GM20000 (cell line): Measurements from ENCODE around the gene KRTAP1-3.
"Not testable (repeated sequence)": the region's sequence is repeated elsewhere in the genome, so short reads cannot be mapped to it uniquely, and the experiment has no call there.

ENCODE experiments used
- DNase-seq: peaks from one replicate; pipeline ENCODE4 v3.0.0; 2012; ENCODE audit warnings: low spot score
- TF ChIP-seq, protein P1 (sequence below): IDR thresholded peaks from 2 replicates; pipeline ENCODE4 v1.5.1; 2012; ENCODE audit warnings: mild to moderate bottlenecking, control low read depth; ENCODE audit errors: extremely low read depth, missing control alignments

Gene KRTAP1-3

DNA sequence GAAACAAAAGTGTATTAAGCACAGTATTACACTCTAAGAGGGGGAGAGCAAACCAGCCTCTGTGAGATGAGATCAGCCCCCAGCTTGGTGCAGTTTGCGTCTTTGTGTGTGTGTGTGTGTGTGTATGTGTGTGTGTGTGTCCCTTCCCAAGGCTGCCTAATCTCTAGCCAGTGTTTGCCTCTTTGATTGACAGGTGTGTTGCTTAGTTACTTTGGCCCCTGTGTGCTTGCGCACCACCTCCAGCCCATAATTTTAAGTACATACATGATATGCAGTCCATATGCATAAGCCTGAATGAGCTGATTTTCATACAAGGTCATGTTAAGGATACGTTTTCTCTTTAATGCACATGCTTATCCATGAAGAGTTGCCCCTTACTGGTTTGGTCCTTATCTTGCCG is 32.9 kb downstream of the KRTAP1-3 start:
- DNase-seq = no peak

GRCh38 chr17:40999563-40999962 is 35.1 kb downstream of the KRTAP1-3 start, which contains the start of gene KRTAP3-2:
TSS of gene KRTAP3-2 (minus strand) at chr17:40999906. CDS start at chr17:40999853, 53 bp downstream.
- DNase-seq = not testable (repeated sequence)

More for the DNA sequence above, 32.9 kb downstream of the KRTAP1-3 start:
- TF ChIP-seq, protein P1, sequence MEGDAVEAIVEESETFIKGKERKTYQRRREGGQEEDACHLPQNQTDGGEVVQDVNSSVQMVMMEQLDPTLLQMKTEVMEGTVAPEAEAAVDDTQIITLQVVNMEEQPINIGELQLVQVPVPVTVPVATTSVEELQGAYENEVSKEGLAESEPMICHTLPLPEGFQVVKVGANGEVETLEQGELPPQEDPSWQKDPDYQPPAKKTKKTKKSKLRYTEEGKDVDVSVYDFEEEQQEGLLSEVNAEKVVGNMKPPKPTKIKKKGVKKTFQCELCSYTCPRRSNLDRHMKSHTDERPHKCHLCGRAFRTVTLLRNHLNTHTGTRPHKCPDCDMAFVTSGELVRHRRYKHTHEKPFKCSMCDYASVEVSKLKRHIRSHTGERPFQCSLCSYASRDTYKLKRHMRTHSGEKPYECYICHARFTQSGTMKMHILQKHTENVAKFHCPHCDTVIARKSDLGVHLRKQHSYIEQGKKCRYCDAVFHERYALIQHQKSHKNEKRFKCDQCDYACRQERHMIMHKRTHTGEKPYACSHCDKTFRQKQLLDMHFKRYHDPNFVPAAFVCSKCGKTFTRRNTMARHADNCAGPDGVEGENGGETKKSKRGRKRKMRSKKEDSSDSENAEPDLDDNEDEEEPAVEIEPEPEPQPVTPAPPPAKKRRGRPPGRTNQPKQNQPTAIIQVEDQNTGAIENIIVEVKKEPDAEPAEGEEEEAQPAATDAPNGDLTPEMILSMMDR = no peak

- DNase-seq = no peak
- TF ChIP-seq, protein P1 = no peak
These were observed 37.3 kb downstream of the KRTAP1-3 start for GRCh38 chr17:40997361-40997760.

- no peak for DNase-seq
- TF ChIP-seq, protein P1 = no peak
These were observed 37.8 kb downstream of the KRTAP1-3 start for GRCh38 chr17:40996829-40997228.

DNA sequence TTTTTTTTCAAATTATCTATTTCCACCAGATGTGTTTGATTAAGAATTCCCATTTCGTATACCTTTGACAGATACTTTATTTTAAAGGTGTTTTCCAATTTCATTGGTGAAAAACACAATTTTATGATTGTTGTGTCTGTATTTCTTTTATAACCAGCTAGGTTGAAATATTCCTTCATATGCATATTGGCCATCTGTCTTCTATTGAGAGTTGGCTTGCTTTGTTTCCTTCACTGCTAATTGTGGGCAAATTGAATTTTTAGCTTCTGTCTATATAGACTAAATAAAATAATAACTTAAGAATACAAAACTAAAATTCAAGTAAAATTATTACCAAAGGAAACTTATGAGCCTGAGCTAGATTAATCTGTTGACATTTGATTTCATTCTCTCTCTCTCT is 39.6 kb downstream of the KRTAP1-3 start:
- DNase-seq = no peak
- TF ChIP-seq, protein P1 = no peak

GRCh38 chr17:40993839-40994238 is 40.8 kb downstream of the KRTAP1-3 start, which contains the start of gene KRTAP3-3:
TSS of gene KRTAP3-3 (minus strand) at chr17:40994164. CDS start at chr17:40994097, 67 bp downstream.
- DNase-seq = no peak
- TF ChIP-seq, protein P1 = no peak

DNA sequence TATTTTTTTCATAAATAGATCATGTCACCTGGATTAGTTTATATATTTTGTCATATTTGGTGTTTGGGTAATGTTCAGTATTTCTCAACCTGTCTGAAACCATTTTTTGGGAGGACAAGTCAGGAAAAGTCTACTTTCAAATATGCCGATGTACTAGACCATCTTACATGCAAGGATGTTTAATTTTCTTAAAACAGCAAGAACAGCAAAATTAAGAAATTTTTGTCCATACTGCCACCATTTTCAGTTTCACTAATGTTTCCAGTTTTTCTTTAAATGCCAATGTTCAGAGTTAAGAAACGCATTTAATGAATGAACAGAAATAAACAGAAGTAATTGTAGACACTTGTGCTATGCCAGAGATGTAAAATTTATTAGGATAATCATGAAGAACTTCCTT is 41.6 kb downstream of the KRTAP1-3 start:
- DNase-seq = no peak
- TF ChIP-seq, protein P1 = no peak

- TF ChIP-seq, protein P1 = no peak
- no peak for DNase-seq
These were observed 42.0 kb downstream of the KRTAP1-3 start for GRCh38 chr17:40992666-40993065.
